Parathyroid adenoma (tissue), 2 donors: ENCODE results near the gene SYNPO2.

ENCODE experiments used
- H2AFZ ChIP-seq: fragments of 300-600 bp; sonication (generic); one replicate; pipeline ENCODE4 v1.7.0; 2017; ENCODE audit warnings: antibody characterized with exemption, mild to moderate bottlenecking
- H3K27ac ChIP-seq: fragments of 300-600 bp; sonication (generic); one replicate; pipeline ENCODE4 v1.7.0; 2017
- H3K27me3 ChIP-seq: fragments of 300-600 bp; sonication (generic); one replicate; pipeline ENCODE4 v1.7.0; 2017; ENCODE audit warnings: low read length; ENCODE audit not compliant: control insufficient read depth, insufficient read depth
- H3K36me3 ChIP-seq: fragments of 300-600 bp; sonication (generic); one replicate; pipeline ENCODE4 v1.7.0; 2017; ENCODE audit warnings: low read length; ENCODE audit not compliant: control insufficient read depth, insufficient read depth
- H3K4me1 ChIP-seq: fragments of 300-600 bp; sonication (generic); one replicate; pipeline ENCODE4 v1.7.0; 2017; ENCODE audit warnings: control low read depth
- H3K4me2 ChIP-seq: fragments of 300-600 bp; sonication (generic); one replicate; pipeline ENCODE4 v1.7.0; 2017; ENCODE audit warnings: low read length
- H3K4me3 ChIP-seq: fragments of 300-600 bp; sonication (generic); one replicate; pipeline ENCODE4 v1.7.0; 2017; ENCODE audit warnings: low read depth, low read length
- H3K79me2 ChIP-seq: fragments of 300-600 bp; sonication (generic); one replicate; pipeline ENCODE4 v1.7.0; 2017; ENCODE audit warnings: control low read depth
- H3K9ac ChIP-seq: fragments of 300-600 bp; sonication (generic); one replicate; pipeline ENCODE4 v1.7.0; 2017; ENCODE audit warnings: mild to moderate bottlenecking
- H3K9me3 ChIP-seq: fragments of 300-600 bp; sonication (generic); one replicate; pipeline ENCODE4 v1.7.0; 2017; ENCODE audit warnings: low read length; ENCODE audit not compliant: control insufficient read depth
- CTCF ChIP-seq: fragments of 300-600 bp; sonication (generic); IDR thresholded peaks from one replicate; pipeline ENCODE4 v1.7.0; 2017; ENCODE audit warnings: antibody characterized with exemption, mild to moderate bottlenecking
- donor health status: primary hyperparathyroidism.

SYNPO2 gene

GRCh38 chr4:118985170-118986000, 96.7 kb downstream of the SYNPO2 start:
- H3K36me3 ChIP-seq = no peaks in the 10 kb centered on the region
- H3K27ac ChIP-seq = no peak overlapping the region
- H3K9me3 ChIP-seq = no peaks in the 10 kb centered on the region
- no peak overlapping the region for H3K4me2 ChIP-seq
- no peak for TF ChIP-seq CTCF
- H3K27me3 ChIP-seq = no peaks in the 10 kb centered on the region
- H3K4me1 ChIP-seq = no peaks in the 10 kb centered on the region
- no peak overlapping the region for H3K9ac ChIP-seq
- H2AFZ ChIP-seq = no peak overlapping the region
- no peaks in the 10 kb centered on the region for H3K79me2 ChIP-seq
- H3K4me3 ChIP-seq = no peak overlapping the region

- H3K79me2 ChIP-seq = no peaks in the 10 kb centered on the region
- no peak overlapping the region for H3K9ac ChIP-seq
- H3K4me2 ChIP-seq = no peak overlapping the region
- no peak for TF ChIP-seq CTCF
- H3K4me3 ChIP-seq = no peak overlapping the region
- H2AFZ ChIP-seq = no peak overlapping the region
- H3K36me3 ChIP-seq = no peaks in the 10 kb centered on the region
- H3K9me3 ChIP-seq = no peaks in the 10 kb centered on the region
- no peak overlapping the region for H3K27ac ChIP-seq
- H3K27me3 ChIP-seq = no peaks in the 10 kb centered on the region
- H3K4me1 ChIP-seq = no peaks in the 10 kb centered on the region
These were observed 99.4 kb downstream of the SYNPO2 start for GRCh38 chr4:118987959-118988634.

- no peak overlapping the region for H2AFZ ChIP-seq
- H3K79me2 ChIP-seq = no peaks in the 10 kb centered on the region
- no peak overlapping the region for H3K4me2 ChIP-seq
- no peak for TF ChIP-seq CTCF
- no peaks in the 10 kb centered on the region for H3K36me3 ChIP-seq
- no peaks in the 10 kb centered on the region for H3K9me3 ChIP-seq
- H3K4me3 ChIP-seq = no peak overlapping the region
- no peak overlapping the region for H3K9ac ChIP-seq
- H3K27me3 ChIP-seq = no peaks in the 10 kb centered on the region
- no peaks in the 10 kb centered on the region for H3K4me1 ChIP-seq
- no peak overlapping the region for H3K27ac ChIP-seq
These were observed 100.0 kb downstream of the SYNPO2 start for GRCh38 chr4:118988635-118988972.

GRCh38 chr4:118989098-118990080, 100.7 kb downstream of the SYNPO2 start:
- Histone ChIP-seq H3K9ac (no peak overlapping the region), H3K4me1 (no peaks in the 10 kb centered on the region)
- no peak for TF ChIP-seq CTCF

More at GRCh38 chr4:118989098-118990080, 100.7 kb downstream of the SYNPO2 start:
- Histone ChIP-seq H3K27me3 (no peaks in the 10 kb centered on the region), H3K4me3 (no peak overlapping the region), H3K79me2 (no peaks in the 10 kb centered on the region), H3K4me2 (no peak overlapping the region), H3K36me3 (no peaks in the 10 kb centered on the region), H3K27ac (no peak overlapping the region), H2AFZ (no peak overlapping the region), H3K9me3 (no peaks in the 10 kb centered on the region)
